Right renal cortex interstitium (tissue), 3 donors: ENCODE data around the gene ERCC6L2. TPM values are rescaled to one million over a fixed set of nuclear protein-coding genes. Genes with fewer than 3 reads are reported as not detected.

Experiments used
- DNase-seq, 3 donors: peaks; one replicate each; pipeline ENCODE4 v3.0.0-alpha.2; 2013; ENCODE audit warnings: low read depth in 3 of 3, low spot score in 2 of 3
- polyA plus RNA-seq, 3 donors: library from polyadenylated mRNA; unstranded; fragments of 120-200 nt; gene quantifications; one replicate each; pipeline ENCODE4 v1.2.1, GENCODE V29; 2013; ENCODE audit not compliant: insufficient read length in 3 of 3

Gene ERCC6L2
- polyA plus RNA-seq, 3 donors = 48.0 to 55.7 (median 53.6) TPM

DNA sequence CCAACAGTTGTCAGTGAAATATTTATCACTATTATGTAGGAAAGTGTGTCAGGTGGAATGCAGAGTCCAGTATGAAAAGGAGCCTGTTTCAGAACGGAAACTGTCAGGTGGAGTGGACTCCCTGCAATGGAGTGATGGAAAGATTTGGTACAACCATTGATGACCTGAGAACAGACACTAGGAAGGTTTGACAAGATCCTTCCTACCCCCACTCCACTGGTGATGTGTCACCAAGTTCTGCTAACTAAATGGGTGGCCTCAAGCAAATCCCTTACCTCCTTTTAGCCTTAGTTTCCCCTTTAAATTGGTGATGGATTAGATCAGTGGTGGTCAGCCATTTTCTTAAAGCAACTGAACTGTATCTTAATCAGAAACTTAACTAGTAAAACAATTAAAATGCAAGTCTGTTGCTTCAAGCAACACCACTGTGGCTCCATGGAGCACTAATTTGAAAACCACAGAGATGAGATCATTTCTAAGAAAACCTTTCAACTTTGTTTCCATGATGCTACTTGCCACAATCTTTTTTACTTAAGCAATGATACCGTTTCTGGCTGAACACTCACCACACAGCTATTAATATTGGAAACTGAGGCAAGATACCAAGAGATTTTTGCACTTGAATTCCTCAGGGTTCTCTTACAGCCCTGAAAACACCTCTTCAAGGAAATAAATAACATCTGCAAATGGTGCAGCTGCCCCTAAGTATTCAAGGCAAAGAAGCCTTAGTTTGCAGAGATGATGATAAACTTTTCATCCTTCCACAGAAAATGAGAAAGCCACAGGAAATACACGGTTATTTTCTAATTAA lies 140.6 kb downstream of the ERCC6L2 start:
- no peak for DNase-seq
